Cardiac atrium fibroblast (primary cell): ENCODE measurements around the gene CIAO2B. TPM values are rescaled to one million over a fixed set of nuclear protein-coding genes. Genes with fewer than 3 reads are reported as not detected.

Experiments
- total RNA-seq: library from RNA; depleted of rRNA; stranded (reverse); fragments of >200 nt; gene quantifications from 2 replicates; pipeline ENCODE4 v1.2.3, GENCODE V29; 2015

The CIAO2B gene
- total RNA-seq: 94.9 and 95.1 TPM in 2 replicates

GRCh38 chr16:66934138-66934838, at the start of gene CIAO2B:
Gene CIAO2B, minus strand, starts transcription at chr16:66934402. Its CDS starts 38 bp downstream, at chr16:66934364.

GRCh38 chr16:66961065-66961744, 27.0 kb upstream of the CIAO2B start, which contains the start of gene CES3:
Gene CES3, plus strand, starts transcription at chr16:66961266. Its CDS starts 42 bp downstream, at chr16:66961308.

GRCh38 chr16:66935314-66936011, 1.3 kb upstream of the CIAO2B start, which contains the start of gene CES2:
Gene CES2, plus strand, starts transcription at chr16:66935516. Its CDS starts 120 bp downstream, at chr16:66935636.

GRCh38 chr16:66925322-66925840, 8.8 kb downstream of the CIAO2B start, which contains the start of gene RRAD:
Gene RRAD, minus strand, starts transcription at chr16:66925535. Its CDS starts 356 bp downstream, at chr16:66925179.

GRCh38 chr16:66918803-66919568, 15.2 kb downstream of the CIAO2B start, which contains the start of gene CDH16:
Gene CDH16, minus strand, starts transcription at chr16:66918885. Its CDS starts 820 bp downstream, at chr16:66918065.

Other genes with a start within 250 kb of the CIAO2B start
- gene CMTM4, start 237.7 kb downstream of the CIAO2B start, total RNA-seq: 10.2 and 10.5 TPM in 2 replicates
- 75.5 and 84.9 TPM in 2 replicates for gene DYNC1LI2, start 182.8 kb downstream of the CIAO2B start, total RNA-seq
- not detected in 2 replicates for gene TERB1, start 132.8 kb downstream of the CIAO2B start, total RNA-seq
- gene NAE1, start 103.4 kb downstream of the CIAO2B start, total RNA-seq: 46.6 and 46.7 TPM in 2 replicates
- not detected in 2 replicates for gene CA7, start 90.0 kb downstream of the CIAO2B start, total RNA-seq
- gene PDP2, start 53.9 kb downstream of the CIAO2B start, total RNA-seq: 3.4 and 13.8 TPM in 2 replicates
- gene CDH16, start 15.5 kb downstream of the CIAO2B start, total RNA-seq: not detected in 2 replicates
- gene RRAD, start 8.9 kb downstream of the CIAO2B start, total RNA-seq: 0.49 TPM in 1 of 2 replicates, not detected in the other
- gene CES2, start 1.1 kb upstream of the CIAO2B start, total RNA-seq: 25.3 and 30.5 TPM in 2 replicates
- under 0.01 TPM in 1 of 2 replicates, not detected in the other for gene CES3, start 26.9 kb upstream of the CIAO2B start, total RNA-seq
- gene CES4A, start 54.2 kb upstream of the CIAO2B start, total RNA-seq: 1.4 and 4.4 TPM in 2 replicates
- 35.7 and 36.1 TPM in 2 replicates for gene CBFB, start 94.7 kb upstream of the CIAO2B start, total RNA-seq
- 11.6 and 13.3 TPM in 2 replicates for gene PHAF1, start 175.5 kb upstream of the CIAO2B start, total RNA-seq
- 44.9 and 54.3 TPM in 2 replicates for gene B3GNT9, start 216.6 kb upstream of the CIAO2B start, total RNA-seq
- gene TRADD, start 225.5 kb upstream of the CIAO2B start, total RNA-seq: 26.9 and 33.2 TPM in 2 replicates
- 16.8 and 31.1 TPM in 2 replicates for gene FBXL8, start 225.6 kb upstream of the CIAO2B start, total RNA-seq
- gene HSF4, start 230.3 kb upstream of the CIAO2B start, total RNA-seq: 5.8 and 18.1 TPM in 2 replicates
- 37.5 and 51.4 TPM in 2 replicates for gene NOL3, start 236.1 kb upstream of the CIAO2B start, total RNA-seq
- 17.5 and 17.8 TPM in 2 replicates for gene MATCAP1, start 249.6 kb upstream of the CIAO2B start, total RNA-seq